Astrocyte (in vitro differentiated cells and primary cell): ENCODE measurements around the gene ASB16. TPM values are rescaled to one million over a fixed set of nuclear protein-coding genes. Genes with fewer than 3 reads are reported as not detected.

Source experiments
- DNase-seq: peaks from one replicate; pipeline ENCODE4 v3.0.0-alpha.2; 2010; ENCODE audit warnings: low read depth
- FAIRE-seq: peaks from 2 replicates; lab custom pipeline; 2011; peaks lifted over from hg19 to GRCh38; lab: Jason Lieb, UNC
- H2AFZ ChIP-seq: 2 replicates; pipeline ENCODE4 v1.6.0; 2012; ENCODE audit warnings: low read depth, low read length, inconsistent platforms
- H3K27ac ChIP-seq: 2 replicates; pipeline ENCODE4 v1.5.1; 2011; ENCODE audit warnings: low read depth, low read length, inconsistent platforms
- H3K27me3 ChIP-seq: 2 replicates; pipeline ENCODE4 v1.6.0; 2011; ENCODE audit warnings: low read length, inconsistent platforms; ENCODE audit not compliant: insufficient read depth
- H3K36me3 ChIP-seq: 2 replicates; pipeline ENCODE4 v1.5.1; 2011; ENCODE audit warnings: low read length, inconsistent platforms; ENCODE audit not compliant: insufficient read depth
- H3K4me1 ChIP-seq: 2 replicates; pipeline ENCODE4 v1.5.1; 2011; ENCODE audit warnings: low read length, inconsistent platforms; ENCODE audit not compliant: insufficient read depth
- H3K4me2 ChIP-seq: 2 replicates; pipeline ENCODE4 v1.6.0; 2012; ENCODE audit warnings: low read length, inconsistent platforms
- H3K4me3 ChIP-seq: 2 replicates; pipeline ENCODE4 v1.5.1; 2011; ENCODE audit warnings: low read depth, mild to moderate bottlenecking, low read length, inconsistent platforms; ENCODE audit not compliant: insufficient read depth
- H3K79me2 ChIP-seq: 2 replicates; pipeline ENCODE4 v1.6.0; 2012; ENCODE audit warnings: mild to moderate bottlenecking, low read length, inconsistent platforms; ENCODE audit not compliant: insufficient read depth
- H3K9ac ChIP-seq: 2 replicates; pipeline ENCODE4 v1.6.0; 2012; ENCODE audit warnings: mild to moderate bottlenecking, low read length, inconsistent platforms
- H3K9me3 ChIP-seq: 2 replicates; pipeline ENCODE4 v1.5.1; 2012; ENCODE audit warnings: low read depth, mild to moderate bottlenecking, low read length, inconsistent platforms; ENCODE audit not compliant: insufficient read depth
- H4K20me1 ChIP-seq: 2 replicates; pipeline ENCODE4 v1.6.0; 2012; ENCODE audit warnings: low read length, inconsistent platforms; ENCODE audit not compliant: insufficient read depth
- H3K27ac Mint-ChIP-seq: one replicate; pipeline ENCODE4 v1.8.0; 2021; ENCODE audit warnings: mild to moderate bottlenecking, mixed read lengths; ENCODE audit not compliant: unreplicated experiment
- H3K27me3 Mint-ChIP-seq: one replicate; pipeline ENCODE4 v1.8.0; 2021; ENCODE audit warnings: low read depth, mixed read lengths; ENCODE audit not compliant: unreplicated experiment
- H3K36me3 Mint-ChIP-seq: one replicate; pipeline ENCODE4 v1.8.0; 2021; ENCODE audit warnings: low read depth, mixed read lengths; ENCODE audit not compliant: unreplicated experiment
- H3K4me1 Mint-ChIP-seq: one replicate; pipeline ENCODE4 v1.8.0; 2021; ENCODE audit warnings: low read depth, mixed read lengths; ENCODE audit not compliant: unreplicated experiment
- H3K4me3 Mint-ChIP-seq: one replicate; pipeline ENCODE4 v1.8.0; 2021; ENCODE audit warnings: mild to moderate bottlenecking, moderate library complexity, mixed read lengths; ENCODE audit not compliant: unreplicated experiment
- H3K9me3 Mint-ChIP-seq: one replicate; pipeline ENCODE4 v1.8.0; 2021; ENCODE audit warnings: mild to moderate bottlenecking, mixed read lengths; ENCODE audit not compliant: unreplicated experiment
- EZH2 ChIP-seq: IDR thresholded peaks from 2 replicates; pipeline ENCODE4 v1.6.1; 2012; ENCODE audit warnings: mild to moderate bottlenecking, low read length, inconsistent platforms; ENCODE audit not compliant: insufficient read depth
- total RNA-seq: library from RNA; stranded (reverse); gene quantifications from 2 replicates; pipeline ENCODE4 v1.2.1, GENCODE V29; 2021
- TF ChIP-seq, protein P1 (sequence below): IDR thresholded peaks from 2 replicates; pipeline ENCODE4 v1.5.1; 2011; ENCODE audit warnings: low read depth, mild to moderate bottlenecking, inconsistent platforms, low read length, moderate library complexity; ENCODE audit not compliant: insufficient read depth

The ASB16 gene
- total RNA-seq, 1 donor from 2014 or later, result not detected

DNA sequence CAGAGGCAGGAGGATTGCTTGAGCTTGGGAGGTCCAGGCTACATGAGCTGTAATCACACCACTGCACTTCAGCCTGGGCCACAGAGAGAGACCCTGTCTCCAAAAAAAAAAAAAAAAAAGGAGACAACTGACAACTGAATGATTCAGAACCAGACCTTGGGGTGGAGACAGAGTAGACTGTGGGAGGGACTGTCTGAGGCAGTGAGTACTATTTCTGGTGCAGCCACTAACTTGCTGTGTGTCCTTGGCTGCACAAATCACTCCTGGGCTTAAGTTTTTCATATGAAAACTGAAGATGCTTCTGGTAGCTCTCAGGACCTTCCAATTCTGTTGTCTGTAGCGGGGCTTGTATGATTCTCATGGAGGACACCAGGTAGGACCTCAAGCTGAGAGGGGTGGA is 5.8 kb downstream of the ASB16 start:
- H3K4me1 Mint-ChIP-seq, result peaks cover 4% of the 10 kb centered on the region
- H3K27ac Mint-ChIP-seq, result peak overlapping the region; percentile 12
- Histone ChIP-seq H3K4me2 (no peak overlapping the region), H3K79me2 (no peaks in the 10 kb centered on the region), H3K9ac (no peak overlapping the region), H3K9me3 (no peaks in the 10 kb centered on the region), H3K36me3 (no peaks in the 10 kb centered on the region), H3K27ac (no peak overlapping the region), H3K27me3 (no peaks in the 10 kb centered on the region), H2AFZ (no peak overlapping the region), H3K4me1 (no peaks in the 10 kb centered on the region), H3K4me3 (no peak overlapping the region), H4K20me1 (no peaks in the 10 kb centered on the region)
- no peak for TF ChIP-seq EZH2
- TF ChIP-seq, protein P1, sequence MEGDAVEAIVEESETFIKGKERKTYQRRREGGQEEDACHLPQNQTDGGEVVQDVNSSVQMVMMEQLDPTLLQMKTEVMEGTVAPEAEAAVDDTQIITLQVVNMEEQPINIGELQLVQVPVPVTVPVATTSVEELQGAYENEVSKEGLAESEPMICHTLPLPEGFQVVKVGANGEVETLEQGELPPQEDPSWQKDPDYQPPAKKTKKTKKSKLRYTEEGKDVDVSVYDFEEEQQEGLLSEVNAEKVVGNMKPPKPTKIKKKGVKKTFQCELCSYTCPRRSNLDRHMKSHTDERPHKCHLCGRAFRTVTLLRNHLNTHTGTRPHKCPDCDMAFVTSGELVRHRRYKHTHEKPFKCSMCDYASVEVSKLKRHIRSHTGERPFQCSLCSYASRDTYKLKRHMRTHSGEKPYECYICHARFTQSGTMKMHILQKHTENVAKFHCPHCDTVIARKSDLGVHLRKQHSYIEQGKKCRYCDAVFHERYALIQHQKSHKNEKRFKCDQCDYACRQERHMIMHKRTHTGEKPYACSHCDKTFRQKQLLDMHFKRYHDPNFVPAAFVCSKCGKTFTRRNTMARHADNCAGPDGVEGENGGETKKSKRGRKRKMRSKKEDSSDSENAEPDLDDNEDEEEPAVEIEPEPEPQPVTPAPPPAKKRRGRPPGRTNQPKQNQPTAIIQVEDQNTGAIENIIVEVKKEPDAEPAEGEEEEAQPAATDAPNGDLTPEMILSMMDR, result no peak
- no peak for DNase-seq
- H3K4me3 Mint-ChIP-seq, result no peak overlapping the region
- H3K9me3 Mint-ChIP-seq, result no peaks in the 10 kb centered on the region
- H3K27me3 Mint-ChIP-seq, result no peaks in the 10 kb centered on the region
- peaks cover 16% of the 10 kb centered on the region for H3K36me3 Mint-ChIP-seq
- FAIRE-seq, result no peak

DNA sequence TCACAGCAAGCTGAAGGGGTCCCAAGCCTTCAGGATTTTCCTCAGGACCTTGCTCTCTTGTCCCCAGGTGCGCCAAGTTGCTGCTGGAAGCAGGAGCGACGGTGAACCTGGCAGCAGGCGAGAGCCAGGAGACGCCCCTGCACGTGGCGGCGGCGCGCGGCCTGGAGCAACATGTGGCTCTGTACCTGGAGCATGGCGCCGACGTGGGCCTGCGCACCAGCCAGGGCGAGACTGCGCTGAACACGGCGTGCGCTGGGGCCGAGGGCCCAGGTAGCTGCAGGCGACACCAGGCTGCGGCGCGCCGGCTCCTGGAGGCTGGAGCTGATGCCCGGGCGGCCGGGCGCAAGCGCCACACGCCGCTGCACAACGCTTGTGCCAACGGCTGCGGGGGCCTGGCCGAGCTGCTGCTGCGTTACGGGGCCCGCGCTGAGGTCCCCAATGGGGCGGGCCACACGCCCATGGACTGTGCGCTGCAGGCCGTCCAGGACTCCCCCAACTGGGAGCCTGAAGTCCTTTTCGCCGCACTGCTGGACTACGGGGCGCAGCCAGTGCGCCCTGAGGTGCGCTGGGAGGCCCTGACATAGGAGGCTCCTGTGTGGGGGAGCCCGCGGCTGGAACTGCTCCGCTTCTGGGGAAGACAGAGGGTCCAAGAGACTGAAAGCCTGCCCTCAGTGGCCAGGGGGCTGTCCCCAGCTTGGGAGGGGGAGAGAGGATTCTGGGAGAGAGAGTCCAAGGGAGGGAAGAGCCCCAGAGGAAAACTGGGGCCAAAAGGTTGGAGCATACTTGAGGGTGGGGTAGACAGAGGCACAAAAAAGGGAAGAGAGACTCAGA is 6.4 kb downstream of the ASB16 start:
- Mint-ChIP-seq H3K27me3 (no peaks in the 10 kb centered on the region), H3K36me3 (peaks cover 18% of the 10 kb centered on the region), H3K27ac (no peak overlapping the region), H3K4me1 (peaks cover 4% of the 10 kb centered on the region), H3K4me3 (no peak overlapping the region), H3K9me3 (no peaks in the 10 kb centered on the region)
- Histone ChIP-seq H3K4me1 (no peaks in the 10 kb centered on the region), H3K9me3 (no peaks in the 10 kb centered on the region), H2AFZ (no peak overlapping the region), H3K4me2 (no peak overlapping the region), H3K4me3 (no peak overlapping the region), H3K79me2 (no peaks in the 10 kb centered on the region), H3K36me3 (peaks cover 3% of the 10 kb centered on the region), H3K9ac (no peak overlapping the region), H3K27ac (no peak overlapping the region), H4K20me1 (peaks cover 3% of the 10 kb centered on the region), H3K27me3 (no peaks in the 10 kb centered on the region)
- DNase-seq (no peak), FAIRE-seq (no peak)
- TF ChIP-seq, protein P1, result no peak
- no peak for TF ChIP-seq EZH2

DNA sequence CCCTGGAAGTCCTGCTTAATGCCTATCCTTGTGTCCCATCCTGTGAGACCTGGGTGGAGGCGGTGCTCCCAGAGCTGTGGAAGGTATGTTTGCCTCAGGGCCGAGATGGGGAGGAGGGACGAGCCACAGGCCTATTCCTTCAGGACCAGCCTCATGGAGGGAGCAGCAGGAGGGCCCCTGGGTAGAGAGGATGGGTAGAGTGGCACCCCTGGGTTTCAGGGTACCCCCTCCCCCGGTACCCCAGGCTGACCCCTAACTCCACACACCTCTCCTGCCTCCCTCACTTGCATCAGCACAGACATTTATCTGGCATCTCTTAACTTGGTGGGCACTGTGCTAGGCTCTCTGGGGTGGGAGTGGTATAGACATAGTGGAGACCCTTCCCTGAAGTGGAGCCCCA is 7.1 kb downstream of the ASB16 start:
- Histone ChIP-seq H3K4me3 (no peak overlapping the region), H3K27me3 (no peaks in the 10 kb centered on the region), H3K79me2 (no peaks in the 10 kb centered on the region), H3K4me2 (no peak overlapping the region), H3K27ac (no peak overlapping the region), H3K36me3 (peaks cover 4% of the 10 kb centered on the region), H2AFZ (no peak overlapping the region), H4K20me1 (peaks cover 8% of the 10 kb centered on the region), H3K9me3 (no peaks in the 10 kb centered on the region), H3K4me1 (no peaks in the 10 kb centered on the region), H3K9ac (no peak overlapping the region)
- H3K36me3 Mint-ChIP-seq, result peaks cover 22% of the 10 kb centered on the region
- TF ChIP-seq, protein P1, result no peak
- no peak for TF ChIP-seq EZH2
- H3K27me3 Mint-ChIP-seq, result no peaks in the 10 kb centered on the region
- DNase-seq (no peak), FAIRE-seq (no peak)
- peaks cover 4% of the 10 kb centered on the region for H3K4me1 Mint-ChIP-seq
- H3K4me3 Mint-ChIP-seq, result no peak overlapping the region
- H3K27ac Mint-ChIP-seq, result no peak overlapping the region
- no peaks in the 10 kb centered on the region for H3K9me3 Mint-ChIP-seq
